ENCODE measurements around the gene SFRP5. TPM values are rescaled to one million over a fixed set of nuclear protein-coding genes. Genes with fewer than 3 reads are reported as not detected.

Gene SFRP5
- total and polyA plus RNA-seq, 2 of the 13 experiments (the other 11 are each of a cell fraction or from before 2014, with no cell fraction given): 0.32 to 1.7 TPM

- H3K9ac ChIP-seq (ENCODE audit: insufficient read depth, low read depth, low read length): no peak overlapping the region
- H3K36me3 ChIP-seq (replicated peaks in 1 of 2; ENCODE audit: control insufficient read depth in 1 of 2, insufficient read depth in 2 of 2, low read length in 2 of 2): no peaks in the 10 kb centered on the region
- in situ Hi-C loops (cut with HindIII; ENCODE audit: extremely low pct_ligation_motif_present, low pct_unique_long_range_greater_than_20kb) (no loop called here), intact Hi-C loops (cut with micrococcal nuclease; ENCODE audit: unreplicated experiment) (no loop called here)
- H2AFZ ChIP-seq (ENCODE audit: low read length): no peak overlapping the region
- 0% methylated on average over 1 of the region's 1 CpG for WGBS (ENCODE audit: low lambda C conversion rate)
- no peaks in the 10 kb centered on the region for H3K4me1 ChIP-seq (ENCODE audit: insufficient read depth, low read length)
- no peaks in the 10 kb centered on the region for H3K9me3 ChIP-seq (ENCODE audit: low read length)
- TF ChIP-seq ZNF558 (CRISPR knock-in tag; IDR thresholded peaks at IDR 0.05; ENCODE audit: borderline replicate concordance) (no peak), MLLT10 (CRISPR knock-in tag; IDR thresholded peaks at IDR 0.05) (no peak), ZBTB7B (CRISPR knock-in tag; IDR thresholded peaks at IDR 0.05) (no peak), NR2C2 (CRISPR knock-in tag; IDR thresholded peaks at IDR 0.05; ENCODE audit: borderline replicate concordance) (no peak), RFX5 (IDR thresholded peaks at IDR 0.05; ENCODE audit: low read depth, low read length) (no peak), NCOR1 (IDR thresholded peaks at IDR 0.05; ENCODE audit: borderline replicate concordance, low read length) (no peak), ATM (IDR thresholded peaks at IDR 0.05; ENCODE audit: borderline replicate concordance) (no peak), ZNF75D (CRISPR knock-in tag; IDR thresholded peaks at IDR 0.05; ENCODE audit: borderline replicate concordance) (no peak), SNAPC5 (CRISPR knock-in tag; IDR thresholded peaks at IDR 0.05; ENCODE audit: borderline replicate concordance) (no peak)
- POLR2A ChIA-PET: no interaction called here
- H4K20me1 ChIP-seq (ENCODE audit: insufficient read depth, low read length): no peaks in the 10 kb centered on the region
- H3K27me3 ChIP-seq (ENCODE audit: control insufficient read depth in 1 of 2, insufficient read depth in 2 of 2, low read length in 2 of 2): peaks cover 3 to 25% of the 10 kb centered on the region in 2 experiments; a peak in 3 of 5 replicates
- H3K4me2 ChIP-seq (ENCODE audit: low read depth, low read length): no peak overlapping the region
- BruUV-seq (replicated peaks): no TSS peak
- FAIRE-seq (no peak), DNase-seq (ENCODE audit: low spot score) (no peak), ATAC-seq (no peak)
- H3K27ac ChIP-seq (ENCODE audit: extremely low read length, insufficient read depth, low read length): no peak overlapping the region
- CTCF ChIA-PET (ENCODE audit: low intra/inter-chr PET ratio, low total read pairs): no interaction called here
- no peak overlapping the region for H3K4me3 ChIP-seq (replicated peaks in 1 of 3; ENCODE audit: insufficient read depth in 1 of 3, low read depth in 2 of 3, low read length in 3 of 3)
- no peaks in the 10 kb centered on the region for H3K79me2 ChIP-seq (ENCODE audit: insufficient read depth, low read length)
These were observed 27.3 kb upstream of the SFRP5 start for GRCh38 chr10:97798958-97799610.

- no peaks in the 10 kb centered on the region for H3K9me3 ChIP-seq (ENCODE audit: low read length)
- no peaks in the 10 kb centered on the region for H4K20me1 ChIP-seq (ENCODE audit: insufficient read depth, low read length)
- intact Hi-C loops (cut with micrococcal nuclease; ENCODE audit: unreplicated experiment) (loop anchor here (2.0 kb wide), 1 partner anchor 36 kb away; no protein-coding TSS in a partner anchor), in situ Hi-C loops (cut with HindIII; ENCODE audit: extremely low pct_ligation_motif_present, low pct_unique_long_range_greater_than_20kb) (no loop called here)
- no peak overlapping the region for H3K4me2 ChIP-seq (ENCODE audit: low read depth, low read length)
- ATAC-seq (no peak), FAIRE-seq (no peak), DNase-seq (ENCODE audit: low spot score) (no peak)
- H3K27ac ChIP-seq (ENCODE audit: extremely low read length, insufficient read depth, low read length): no peak overlapping the region
- H3K9ac ChIP-seq (ENCODE audit: insufficient read depth, low read depth, low read length): no peak overlapping the region
- no TSS peak for BruUV-seq (replicated peaks)
- no peaks in the 10 kb centered on the region for H3K36me3 ChIP-seq (replicated peaks in 1 of 2; ENCODE audit: control insufficient read depth in 1 of 2, insufficient read depth in 2 of 2, low read length in 2 of 2)
- no peak overlapping the region for H2AFZ ChIP-seq (ENCODE audit: low read length)
- TF ChIP-seq SKI (IDR thresholded peaks at IDR 0.05; ENCODE audit: partially characterized antibody): no peak
- TF ChIP-seq SRSF4 (IDR thresholded peaks at IDR 0.05; ENCODE audit: low read depth, low read length, poor library complexity, severe bottlenecking): no peak
- no peak for TF ChIP-seq E2F5 (CRISPR knock-in tag; conservative IDR thresholded peaks at IDR 0.05)
- TF ChIP-seq KDM1A (CRISPR knock-in tag; IDR thresholded peaks at IDR 0.05): no peak
- TF ChIP-seq ZFP62 (CRISPR knock-in tag; IDR thresholded peaks at IDR 0.05): no peak
- TF ChIP-seq TEAD2 (CRISPR knock-in tag; IDR thresholded peaks at IDR 0.05): no peak
- TF ChIP-seq ZNF441 (CRISPR knock-in tag; IDR thresholded peaks at IDR 0.05; ENCODE audit: borderline replicate concordance): no peak
- TF ChIP-seq ZFP36L2 (CRISPR knock-in tag; IDR thresholded peaks at IDR 0.05): no peak
- no peak for TF ChIP-seq ZNF354B (CRISPR knock-in tag; IDR thresholded peaks at IDR 0.05)
- H3K79me2 ChIP-seq (ENCODE audit: insufficient read depth, low read length): no peaks in the 10 kb centered on the region
- WGBS (ENCODE audit: low lambda C conversion rate): 2% methylated on average over 3 of the region's 3 CpGs
- no peaks in the 10 kb centered on the region for H3K4me1 ChIP-seq (ENCODE audit: insufficient read depth, low read length)
- peaks cover 3 to 25% of the 10 kb centered on the region in 2 experiments; a peak in 3 of 5 replicates for H3K27me3 ChIP-seq (ENCODE audit: control insufficient read depth in 1 of 2, insufficient read depth in 2 of 2, low read length in 2 of 2)
- no peak overlapping the region for H3K4me3 ChIP-seq (replicated peaks in 1 of 3; ENCODE audit: insufficient read depth in 1 of 3, low read depth in 2 of 3, low read length in 3 of 3)
- CTCF ChIA-PET (ENCODE audit: low intra/inter-chr PET ratio, low total read pairs): no interaction called here
- POLR2A ChIA-PET: no interaction called here
These were observed 24.9 kb upstream of the SFRP5 start for GRCh38 chr10:97796651-97797050.
